ENCODE results near the gene WRAP73. TPM values are rescaled to one million over a fixed set of nuclear protein-coding genes. Genes with fewer than 3 reads are reported as not detected.

Gene WRAP73
- total RNA-seq, 2 donors from 2014 or later: 20.1 to 23.6 TPM

- DNase-seq: peak in 1 of 2 donors; percentile 49
- intact Hi-C loops (cut with DNase I, micrococcal nuclease): no loop called here
- ATAC-seq: peak; percentile 69
These were observed 34.1 kb upstream of the WRAP73 start for GRCh38 chr1:3683992-3684391.

DNA sequence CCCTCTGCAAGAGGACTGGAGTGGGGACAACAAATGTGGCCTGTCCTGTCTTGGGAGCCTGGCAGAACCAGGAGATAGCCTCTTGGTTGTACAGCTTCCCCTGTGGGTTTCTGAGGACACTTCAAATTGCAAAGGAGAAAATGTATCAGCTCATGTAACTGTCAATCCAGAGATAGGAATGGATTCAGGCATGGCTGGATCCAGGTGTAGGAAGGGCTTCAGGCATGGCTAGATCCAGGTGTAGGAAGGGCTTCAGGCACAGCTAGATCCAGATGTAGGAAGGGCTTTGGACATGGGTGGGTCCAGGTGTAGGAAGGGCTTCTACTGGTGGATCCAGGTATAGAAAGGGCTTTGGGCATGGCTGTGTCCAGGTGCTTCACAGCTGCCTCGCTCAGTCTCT lies 33.3 kb upstream of the WRAP73 start:
- ATAC-seq (no peak), DNase-seq (no peak)
- intact Hi-C loops (cut with DNase I, micrococcal nuclease): no loop called here

- no peak for DNase-seq
- intact Hi-C loops (cut with DNase I, micrococcal nuclease): no loop called here
- no peak for ATAC-seq
These were observed 32.2 kb upstream of the WRAP73 start for GRCh38 chr1:3681898-3682806.

DNA sequence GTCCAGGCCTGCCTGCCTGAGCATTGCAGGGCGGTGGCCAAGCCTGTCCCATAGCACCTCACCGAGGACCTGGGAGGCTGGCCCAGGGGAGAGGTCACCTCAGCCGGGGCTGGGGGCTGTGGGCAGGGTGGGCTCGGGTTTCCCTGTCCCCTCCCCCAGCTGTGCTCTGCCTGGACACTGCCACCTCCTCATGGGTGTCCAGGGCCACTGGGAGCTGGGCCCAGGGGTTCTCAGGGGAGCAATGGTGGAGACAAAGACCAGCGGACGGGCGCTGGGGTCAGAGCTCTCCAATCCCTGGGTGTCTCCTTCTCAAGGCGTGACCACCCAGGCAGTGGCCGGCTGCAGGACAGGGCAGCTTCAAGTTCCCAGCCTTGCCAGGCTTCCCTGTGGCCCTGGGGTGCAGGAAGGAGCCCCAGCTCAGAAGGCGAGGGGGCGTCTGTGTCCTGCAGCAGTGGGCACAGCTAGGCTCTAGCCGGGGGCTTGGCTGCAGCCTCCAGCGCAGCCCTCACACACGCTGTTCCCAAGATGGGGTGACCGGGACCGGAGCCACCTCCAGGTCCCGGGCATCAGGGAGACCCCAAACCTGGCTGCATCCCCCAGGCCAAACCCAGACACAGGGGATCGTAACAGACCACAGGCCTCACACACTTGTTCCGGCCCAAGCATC lies 31.5 kb upstream of the WRAP73 start:
- no peak for ATAC-seq
- intact Hi-C loops (cut with DNase I, micrococcal nuclease): no loop called here
- DNase-seq: no peak

GRCh38 chr1:3680488-3681230 lies 30.8 kb upstream of the WRAP73 start:
- intact Hi-C loops (cut with DNase I, micrococcal nuclease): no loop called here
- ATAC-seq (no peak), DNase-seq (no peak)

DNA sequence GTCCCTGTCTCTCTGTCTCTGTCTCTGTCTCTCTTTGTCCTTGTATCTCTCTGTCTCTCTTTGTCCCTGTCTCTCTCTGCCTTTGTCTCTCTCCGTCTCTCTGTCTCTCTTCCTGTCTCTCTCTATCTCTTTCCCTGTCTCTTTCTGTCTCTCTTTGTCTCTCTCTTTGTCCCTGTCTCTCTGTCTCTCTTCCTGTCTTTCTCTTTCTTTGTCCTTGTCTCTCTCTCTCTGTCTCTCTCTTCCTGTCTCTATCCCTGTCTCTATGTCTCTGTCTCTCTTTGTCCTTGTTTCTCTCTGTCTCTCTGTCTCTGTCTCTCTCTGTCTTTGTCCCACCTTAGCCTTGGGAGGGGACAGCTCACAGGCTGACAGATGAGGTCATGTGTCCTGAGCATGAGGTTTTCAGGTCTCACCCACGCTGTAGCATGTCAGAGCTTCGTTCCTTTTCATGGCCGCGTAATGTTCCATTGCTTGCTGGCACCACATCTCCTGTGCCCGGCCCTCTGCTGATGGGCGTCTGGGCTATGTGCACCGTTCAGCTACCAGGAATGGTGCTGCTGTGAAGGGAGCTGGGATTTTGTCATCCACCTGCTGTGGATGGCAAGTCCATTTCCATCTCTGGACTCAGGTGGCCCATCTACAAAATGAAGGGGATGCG lies 30.0 kb upstream of the WRAP73 start:
- intact Hi-C loops (cut with DNase I, micrococcal nuclease): no loop called here
- ATAC-seq (no peak), DNase-seq (no peak)

DNA sequence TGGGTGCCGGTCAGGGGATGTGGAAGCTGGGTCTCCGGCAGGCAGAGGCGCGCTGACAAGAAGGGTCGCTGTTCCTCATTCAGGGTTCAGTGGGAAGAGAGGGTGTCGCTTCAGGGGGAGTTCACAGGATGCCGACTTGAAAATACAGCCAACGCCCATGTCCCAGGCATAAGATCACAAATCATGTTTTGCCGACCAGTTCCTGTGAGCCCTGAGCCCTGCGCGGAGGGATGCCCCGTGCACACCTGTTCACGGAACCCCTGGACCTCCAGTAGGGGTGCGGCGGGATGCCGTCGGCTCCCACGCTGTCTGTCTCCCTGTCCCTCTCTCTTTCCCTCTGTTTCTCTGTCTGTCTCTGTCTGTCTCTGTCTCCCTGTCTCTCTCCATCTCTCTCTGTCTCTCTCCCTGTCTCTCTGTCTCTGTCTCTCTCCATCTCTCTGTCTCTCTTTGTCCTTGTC lies 29.2 kb upstream of the WRAP73 start:
- intact Hi-C loops (cut with DNase I, micrococcal nuclease): no loop called here
- DNase-seq: no peak
- ATAC-seq: no peak

- no peak for DNase-seq
- intact Hi-C loops (cut with DNase I, micrococcal nuclease): no loop called here
- no peak for ATAC-seq
These were observed 28.6 kb upstream of the WRAP73 start for GRCh38 chr1:3678361-3679097.

DNA sequence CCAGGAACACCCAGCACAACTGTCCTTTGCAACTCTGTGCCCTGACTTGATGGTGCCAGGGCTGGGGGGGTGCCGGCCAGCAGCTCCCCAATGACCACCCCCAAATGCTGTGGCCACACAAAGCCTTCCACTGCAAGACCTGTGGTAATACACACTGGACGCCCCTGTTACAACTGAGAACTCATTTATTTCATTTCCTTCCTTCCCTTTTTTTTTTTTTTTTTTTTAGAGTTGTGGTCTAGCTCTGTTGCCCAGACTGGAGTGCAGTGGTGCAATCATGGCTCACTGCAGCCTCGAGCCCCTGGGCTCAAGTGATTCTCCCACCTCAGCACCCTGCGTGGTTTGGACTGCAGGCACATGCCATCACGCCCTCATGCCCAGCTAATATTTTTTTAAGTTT lies 27.6 kb upstream of the WRAP73 start:
- intact Hi-C loops (cut with DNase I, micrococcal nuclease): no loop called here
- ATAC-seq: no peak
- no peak for DNase-seq

DNA sequence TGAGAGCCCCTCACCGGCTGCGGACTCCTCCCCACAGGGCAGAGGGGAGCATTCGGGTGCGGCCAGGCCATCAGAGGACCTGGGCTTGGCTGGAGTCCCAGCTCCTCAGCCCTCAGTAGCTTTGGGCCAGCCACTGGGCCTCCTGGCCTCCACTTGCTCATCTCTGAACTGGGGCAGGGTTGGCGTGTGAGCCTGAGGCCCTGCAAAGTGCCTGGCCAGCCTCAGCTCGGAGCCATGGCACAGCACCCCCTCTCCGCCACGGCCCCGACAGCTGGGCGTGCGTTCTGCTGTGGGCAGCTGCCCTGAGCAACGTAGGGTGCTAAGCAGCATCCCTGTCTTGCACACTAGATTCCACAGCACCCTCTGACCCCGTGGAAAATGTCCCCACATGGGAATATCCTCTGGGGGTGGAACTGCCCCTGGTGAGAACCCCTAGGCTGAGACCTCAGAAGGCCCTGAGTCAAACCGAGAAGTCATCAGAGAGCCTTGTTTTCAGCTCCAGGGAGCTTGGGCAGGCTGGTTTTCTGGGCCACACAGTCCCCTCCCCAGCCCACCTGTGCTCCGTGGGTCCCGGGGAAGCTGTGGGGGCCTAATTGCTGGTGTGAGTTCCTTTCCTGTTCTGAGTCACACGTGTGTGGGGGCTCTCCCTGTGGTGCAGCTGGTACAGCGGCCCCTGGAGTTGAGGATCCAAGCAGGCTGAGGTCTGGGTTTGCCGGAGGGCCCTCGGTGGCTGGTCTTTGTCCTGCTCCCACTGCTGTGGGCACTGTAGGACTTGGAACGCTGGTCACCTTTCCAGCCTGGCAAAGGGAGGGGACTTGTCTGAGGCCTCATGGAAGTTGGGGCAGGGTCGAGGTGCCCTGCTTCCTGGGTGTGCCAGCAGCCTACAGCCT lies 26.9 kb upstream of the WRAP73 start:
- ATAC-seq (no peak), DNase-seq (no peak)
- intact Hi-C loops (cut with DNase I, micrococcal nuclease): no loop called here

DNA sequence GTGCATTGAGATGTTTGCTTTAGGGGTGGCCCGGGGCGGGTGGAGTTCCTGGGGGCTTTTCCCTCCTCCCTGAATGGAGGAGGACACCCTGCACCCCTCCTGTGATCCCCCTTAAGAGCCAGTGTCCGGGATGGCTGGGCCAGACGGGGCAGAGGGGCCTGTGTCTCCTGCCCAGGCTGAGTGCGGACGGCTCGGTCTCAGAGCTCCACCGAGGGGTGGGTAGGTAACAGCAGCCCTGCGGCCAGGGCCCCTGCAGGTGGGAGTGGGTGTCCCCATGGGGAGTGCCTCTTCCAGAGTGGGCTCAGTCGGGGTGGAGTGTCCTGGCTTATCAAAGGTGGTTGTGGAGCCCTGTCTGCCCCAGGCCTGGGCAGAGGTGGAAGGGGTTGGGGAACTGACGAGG lies 25.5 kb upstream of the WRAP73 start:
- peak in 1 of 2 donors; percentile 25 for DNase-seq
- intact Hi-C loops (cut with DNase I, micrococcal nuclease): no loop called here
- peak; percentile 3 for ATAC-seq

GRCh38 chr1:3674100-3675094 lies 24.5 kb upstream of the WRAP73 start:
- ATAC-seq: peak; percentile 67
- intact Hi-C loops (cut with DNase I, micrococcal nuclease): no loop called here
- peak in 1 of 2 donors; percentile 37 for DNase-seq

DNA sequence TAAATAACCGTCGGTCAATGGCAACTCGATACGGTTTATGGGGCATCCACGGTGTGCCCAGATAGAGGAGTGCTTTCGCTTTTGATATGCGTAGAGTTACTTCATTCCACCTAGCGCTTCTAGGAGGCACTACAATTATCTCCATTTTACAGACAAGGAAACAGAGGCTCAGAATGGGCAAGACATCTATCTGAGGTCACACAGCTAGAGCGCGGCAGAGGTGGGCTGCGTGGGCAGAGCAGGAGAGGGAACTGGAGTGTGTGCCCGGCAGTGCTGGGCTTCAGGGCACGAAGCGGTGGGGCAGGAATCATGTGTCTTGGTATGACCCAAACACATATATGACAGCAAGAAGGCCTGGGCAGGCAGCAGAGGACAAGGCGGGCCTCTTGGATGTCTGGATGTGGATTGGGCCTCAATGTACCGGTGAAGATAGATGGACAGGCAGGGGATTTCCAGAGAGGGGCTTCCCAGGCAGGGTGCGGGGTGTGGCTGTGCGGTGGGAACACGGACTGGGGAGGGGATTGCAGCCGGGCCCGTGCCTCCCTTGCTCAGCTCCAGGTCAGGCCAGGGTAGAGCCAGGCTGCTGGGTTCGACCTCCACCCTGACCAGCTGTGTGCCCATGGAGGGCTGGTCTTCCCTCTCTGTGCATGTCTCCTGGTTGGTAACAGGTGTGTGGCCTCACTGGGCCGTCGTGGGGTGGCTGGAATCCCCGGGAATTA lies 23.6 kb upstream of the WRAP73 start:
- ATAC-seq (no peak), DNase-seq (no peak)
- intact Hi-C loops (cut with DNase I, micrococcal nuclease): no loop called here

- ATAC-seq: no peak
These were observed 23.1 kb upstream of the WRAP73 start for GRCh38 chr1:3672971-3673361.

GRCh38 chr1:3672231-3672970 lies 22.5 kb upstream of the WRAP73 start:
- ATAC-seq (no peak), DNase-seq (no peak)
- intact Hi-C loops (cut with DNase I, micrococcal nuclease): no loop called here

More at GRCh38 chr1:3672971-3673361, 23.1 kb upstream of the WRAP73 start:
- intact Hi-C loops (cut with DNase I, micrococcal nuclease): no loop called here
- DNase-seq: no peak

Measured in left colon (tissue), 2 donors.